GM21786 (cell line): ENCODE data around the gene DHX29.

Experiments used
- ATAC-seq: cut with Tn5 transposase; IDR thresholded peaks from one replicate; pipeline ENCODE4 v1.9.1; 2021; ENCODE audit not compliant: unreplicated experiment

Gene DHX29

DNA sequence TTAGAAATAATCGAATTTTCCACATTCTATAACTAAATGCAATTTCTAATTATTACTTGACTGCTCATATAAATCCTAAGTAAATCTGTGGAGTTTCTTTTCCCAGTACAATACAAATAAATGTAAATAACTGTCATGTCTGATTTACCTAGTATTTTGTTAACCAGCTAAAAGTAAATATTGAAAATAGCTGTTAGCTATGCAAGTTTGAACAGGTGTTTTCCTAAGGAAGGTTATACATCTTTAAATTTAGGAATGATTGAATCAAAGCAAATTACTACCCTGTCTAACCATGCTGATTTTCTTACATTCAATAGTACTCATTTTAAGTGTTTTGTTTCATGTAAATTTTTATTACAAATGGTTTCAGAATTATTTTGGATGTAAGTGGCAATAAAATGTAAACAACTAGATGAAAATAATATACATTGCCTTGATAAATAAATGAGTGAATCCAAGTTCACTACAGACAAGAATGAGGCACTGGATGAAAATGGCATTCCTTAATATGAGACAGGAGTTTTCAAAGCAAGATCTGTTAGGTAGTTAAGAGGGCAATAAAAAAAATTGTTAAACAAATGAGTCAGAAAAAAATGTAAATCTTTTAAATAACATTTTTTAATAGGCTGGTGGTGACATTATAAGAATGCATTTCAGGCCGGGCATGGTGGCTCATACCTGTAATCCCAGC lies 96.2 kb downstream of the DHX29 start:
- ATAC-seq: no peak
